T-helper 9 cell (primary cell): ENCODE results near the gene TLE4.

Source experiments
- DNase-seq: peaks from one replicate; pipeline ENCODE4 v3.0.0-alpha.2; 2020

TLE4 gene

DNA sequence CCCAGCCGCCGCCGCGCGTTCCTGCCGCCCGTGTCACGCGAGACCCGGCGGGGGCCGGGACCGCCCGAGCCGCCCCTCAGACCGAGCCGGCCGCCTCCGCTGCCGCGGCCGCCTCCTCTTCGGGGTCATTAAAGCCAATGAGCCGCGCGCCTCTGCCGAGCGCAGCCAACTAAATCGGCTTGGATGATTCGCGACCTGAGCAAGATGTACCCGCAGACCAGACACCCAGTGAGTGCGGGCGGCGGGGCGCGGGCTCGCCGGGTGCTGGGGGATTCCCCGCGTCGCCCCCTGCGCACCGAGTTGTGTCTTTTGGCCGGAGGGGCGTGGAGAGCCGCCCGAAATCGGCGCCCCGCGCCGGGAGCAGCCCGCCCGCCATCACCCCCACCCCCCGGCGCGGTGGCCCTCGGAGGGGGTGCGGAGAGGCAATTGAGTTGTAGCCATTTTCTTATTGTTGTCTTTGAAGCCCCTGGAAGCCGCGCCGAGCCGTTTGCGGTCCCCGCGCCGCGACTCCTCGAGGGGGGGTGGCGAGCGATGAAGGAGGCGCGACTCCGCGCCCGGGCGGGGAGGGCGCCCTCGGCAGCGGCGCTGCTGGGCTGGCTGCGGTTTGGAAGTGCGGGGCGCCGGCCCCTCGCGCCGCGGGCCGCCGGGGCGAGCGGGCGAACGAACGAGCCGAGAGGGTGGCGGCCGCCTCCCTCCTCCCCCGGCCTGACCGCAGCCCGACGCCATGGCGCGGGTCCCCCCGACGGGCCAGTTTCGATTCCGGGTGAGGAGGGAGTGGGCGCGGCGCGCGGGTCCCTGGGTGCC lies 1.0 kb downstream of the TLE4 start:
- peak; percentile 57 for DNase-seq

DNA sequence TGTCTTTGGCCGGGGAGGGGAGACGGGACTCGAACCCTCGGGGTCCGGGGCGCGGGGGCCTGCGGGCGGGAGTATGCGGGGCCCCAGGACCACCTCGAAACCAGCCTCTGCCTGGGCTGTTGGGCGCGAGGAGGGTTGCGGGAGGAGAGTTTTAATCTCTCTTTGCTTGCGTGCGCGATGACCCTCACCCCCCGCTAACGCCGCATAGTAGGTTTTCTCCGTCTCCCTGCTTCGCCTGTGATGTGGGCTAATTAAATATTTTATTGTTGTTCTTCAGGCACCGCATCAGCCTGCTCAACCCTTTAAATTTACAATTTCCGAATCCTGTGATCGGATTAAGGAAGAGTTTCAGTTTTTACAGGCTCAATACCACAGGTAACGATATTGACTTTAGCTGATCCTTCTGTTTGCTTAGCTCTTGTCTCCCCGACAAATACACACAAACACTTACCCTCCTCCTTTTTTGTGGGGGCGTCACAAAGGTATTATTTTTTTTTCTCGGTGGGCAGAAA lies 1.7 kb downstream of the TLE4 start:
- no peak for DNase-seq

GRCh38 chr9:79574136-79574535 lies 2.4 kb downstream of the TLE4 start:
- DNase-seq, result no peak

DNA sequence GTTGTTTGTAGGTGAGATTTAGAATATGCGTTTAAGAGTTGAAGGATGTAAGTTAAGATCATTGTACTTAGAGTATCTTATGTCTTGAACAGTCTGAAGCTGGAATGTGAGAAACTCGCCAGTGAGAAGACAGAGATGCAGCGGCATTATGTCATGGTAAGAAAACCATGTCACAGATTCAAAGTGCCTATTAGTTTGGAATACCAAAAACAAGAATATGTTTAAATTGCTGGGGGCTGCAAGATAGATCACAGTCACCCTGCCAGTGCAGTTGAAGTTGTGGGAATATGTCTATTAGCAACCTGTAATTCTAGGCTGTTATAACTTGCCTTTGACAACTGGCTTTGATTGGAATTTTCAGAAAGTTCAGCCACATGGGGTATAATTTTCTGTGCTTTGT lies 3.0 kb downstream of the TLE4 start:
- no peak for DNase-seq

GRCh38 chr9:79575547-79575946 lies 3.8 kb downstream of the TLE4 start:
- DNase-seq, result no peak

GRCh38 chr9:79577969-79578723 lies 6.4 kb downstream of the TLE4 start:
- DNase-seq, result no peak

GRCh38 chr9:79578891-79579290 lies 7.1 kb downstream of the TLE4 start:
- no peak for DNase-seq

- no peak for DNase-seq
Measured at GRCh38 chr9:79579624-79580023, 7.9 kb downstream of the TLE4 start.

DNA sequence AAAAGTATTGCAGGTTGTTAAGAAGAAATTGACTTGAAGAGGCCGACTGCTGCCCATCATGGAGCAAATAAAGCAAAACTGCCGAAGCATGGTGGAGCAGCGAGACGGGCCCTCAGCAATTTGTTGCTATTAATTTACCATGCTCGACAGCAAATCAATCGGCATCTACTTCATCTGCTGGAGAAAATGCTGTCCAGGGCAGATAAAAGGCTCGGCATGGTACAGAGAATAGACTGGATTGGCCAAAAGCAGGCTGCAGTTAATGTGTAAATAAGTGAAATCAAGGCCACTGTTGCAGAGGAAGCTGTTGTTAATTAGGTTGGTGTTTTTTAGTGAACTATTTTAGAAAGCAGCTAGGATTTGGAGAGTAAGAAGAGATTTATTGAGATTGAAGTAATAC lies 8.3 kb downstream of the TLE4 start:
- no peak for DNase-seq

DNA sequence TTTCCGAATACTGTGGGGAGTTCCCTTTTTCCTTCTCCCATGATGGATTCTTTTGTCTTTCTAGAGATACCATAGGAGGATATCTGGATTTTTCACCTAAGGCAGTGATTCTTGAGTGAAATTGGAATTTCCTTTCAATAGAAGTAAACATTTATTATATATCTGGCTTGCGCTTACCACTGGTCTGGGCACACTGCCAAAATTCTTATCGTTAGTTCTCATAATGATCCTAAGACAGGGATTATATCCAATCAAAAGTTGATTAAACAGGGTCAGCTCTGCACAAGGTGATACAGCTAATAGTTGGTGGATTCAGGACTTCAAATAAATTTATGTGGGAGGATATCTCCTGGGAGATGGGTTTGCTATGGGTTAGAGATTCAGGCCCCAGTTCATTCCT lies 9.6 kb downstream of the TLE4 start:
- no peak for DNase-seq

DNA sequence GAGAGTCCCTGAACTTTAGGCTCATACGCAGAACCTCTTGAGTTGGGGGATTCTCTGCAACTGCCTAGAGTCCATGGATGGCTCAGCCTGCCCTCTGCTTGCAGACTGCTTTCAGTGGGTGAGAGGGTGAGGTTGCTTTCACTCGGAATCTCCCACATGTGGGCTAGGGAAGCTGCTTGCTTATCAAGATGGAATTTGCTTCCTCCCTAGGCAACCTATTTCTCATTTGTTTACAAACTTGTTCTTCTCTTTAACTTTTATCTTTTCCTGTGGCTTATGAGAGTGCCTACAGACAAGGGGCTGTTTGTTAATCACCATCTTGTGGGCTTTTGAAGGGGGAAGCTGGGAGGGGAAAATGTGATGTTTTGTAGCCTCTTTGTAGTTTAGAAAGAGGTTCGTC lies 10.0 kb downstream of the TLE4 start:
- DNase-seq, result peak; percentile 16

DNA sequence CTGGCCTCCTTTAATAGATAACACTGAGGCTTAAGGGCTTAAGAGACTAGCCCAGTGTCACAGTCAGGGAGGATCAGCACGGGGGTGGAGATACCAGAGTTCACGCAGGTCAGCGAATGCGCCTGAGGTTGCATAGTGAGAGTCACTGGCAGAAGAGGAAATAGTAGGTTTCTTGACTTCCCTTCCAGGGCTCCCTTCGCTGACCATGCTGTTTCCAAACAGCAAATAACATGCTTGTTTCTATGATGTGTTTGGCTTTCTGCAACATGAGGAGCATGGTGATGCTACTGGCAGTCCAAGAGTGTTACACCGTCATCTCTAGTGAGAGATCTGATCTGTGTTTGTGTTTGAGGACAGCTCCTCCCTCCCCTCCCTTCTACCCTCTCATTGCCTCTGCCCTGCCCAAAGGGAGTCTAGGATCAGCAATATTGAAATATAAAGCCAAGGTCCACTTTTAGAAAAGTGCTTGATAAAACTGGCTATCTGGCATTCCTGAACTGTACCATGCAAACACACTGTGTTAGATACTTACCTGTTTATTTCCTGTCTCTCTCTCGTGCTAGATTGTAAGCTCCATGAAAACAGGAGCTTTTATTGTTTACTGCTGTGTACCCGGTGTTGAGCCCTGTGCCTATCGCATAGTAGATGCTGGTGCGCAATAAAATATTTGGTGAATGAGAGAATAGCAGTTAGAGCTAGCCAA lies 12.3 kb downstream of the TLE4 start:
- no peak for DNase-seq

GRCh38 chr9:79584655-79584982 lies 12.9 kb downstream of the TLE4 start:
- DNase-seq, result no peak

DNA sequence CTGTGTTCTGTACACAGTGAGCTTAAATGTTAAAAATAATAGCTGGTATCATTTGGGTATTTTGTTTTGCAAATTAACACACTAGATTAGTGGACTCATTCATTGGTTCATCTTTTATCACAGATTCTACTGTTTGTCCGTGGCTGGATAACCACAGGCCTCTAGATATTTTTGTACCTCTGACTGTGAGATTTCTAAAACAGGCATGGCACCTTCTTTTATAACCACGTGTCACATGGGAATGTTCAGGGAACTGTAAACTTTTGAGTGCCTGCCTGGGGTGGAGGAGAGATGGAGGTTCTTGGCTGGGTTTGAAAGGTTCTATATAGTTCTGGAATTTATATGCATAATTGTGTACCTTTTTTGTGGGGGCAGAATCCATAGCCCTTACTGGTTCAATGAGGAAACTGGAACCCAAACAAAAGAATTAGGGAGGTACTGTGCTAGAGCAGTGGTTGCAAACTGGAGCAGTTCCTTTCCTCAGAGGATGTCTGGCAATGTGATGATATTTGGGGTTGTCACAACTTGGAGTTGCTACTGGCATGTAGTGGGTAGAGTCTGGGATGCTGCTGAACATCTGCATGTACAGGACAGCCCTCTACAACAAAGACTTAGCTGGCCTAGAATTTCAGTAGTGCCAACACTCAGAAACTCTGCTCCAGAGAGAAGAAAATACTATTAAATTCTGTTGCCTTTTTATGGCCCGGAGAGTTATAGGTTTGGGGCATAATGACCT lies 16.9 kb downstream of the TLE4 start:
- no peak for DNase-seq

GRCh38 chr9:79591458-79591857 lies 19.7 kb downstream of the TLE4 start:
- DNase-seq, result no peak

GRCh38 chr9:79592726-79593493 lies 21.1 kb downstream of the TLE4 start:
- no peak for DNase-seq

GRCh38 chr9:79598562-79599345 lies 27.0 kb downstream of the TLE4 start:
- DNase-seq, result no peak

DNA sequence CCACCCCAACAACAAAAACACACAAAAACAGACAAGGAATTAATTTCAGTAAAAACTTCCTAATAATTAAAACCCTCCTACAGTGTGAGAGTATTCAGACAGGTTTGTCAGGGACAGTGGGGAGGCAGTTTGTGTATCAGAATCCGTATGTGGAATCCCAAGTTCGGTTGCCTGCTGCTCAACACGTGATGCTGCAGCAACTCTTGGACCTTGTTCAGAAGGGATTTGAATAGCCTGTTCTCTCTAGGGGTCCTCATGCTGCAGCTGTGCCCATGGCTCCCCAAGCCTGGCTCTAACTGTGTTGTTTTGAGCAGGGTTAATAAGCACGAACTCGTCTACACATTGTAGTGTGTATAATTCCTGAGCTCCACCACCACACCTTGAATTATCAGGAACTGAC lies 28.7 kb downstream of the TLE4 start:
- no peak for DNase-seq

- no peak for DNase-seq
Measured at GRCh38 chr9:79603222-79603920, 31.6 kb downstream of the TLE4 start.

- no peak for DNase-seq
Measured at GRCh38 chr9:79604149-79604548, 32.4 kb downstream of the TLE4 start.
